ENCODE data around the gene CTNNB1. TPM values are rescaled to one million over a fixed set of nuclear protein-coding genes. Genes with fewer than 3 reads are reported as not detected.
A peak's percentile ranks its signal among the peaks of the same experiment; 100 is the strongest.

CTNNB1 gene
- total and polyA plus RNA-seq, 2 of the 4 experiments (the other 2 are of a cell fraction): 364 to 1,677 TPM

DNA sequence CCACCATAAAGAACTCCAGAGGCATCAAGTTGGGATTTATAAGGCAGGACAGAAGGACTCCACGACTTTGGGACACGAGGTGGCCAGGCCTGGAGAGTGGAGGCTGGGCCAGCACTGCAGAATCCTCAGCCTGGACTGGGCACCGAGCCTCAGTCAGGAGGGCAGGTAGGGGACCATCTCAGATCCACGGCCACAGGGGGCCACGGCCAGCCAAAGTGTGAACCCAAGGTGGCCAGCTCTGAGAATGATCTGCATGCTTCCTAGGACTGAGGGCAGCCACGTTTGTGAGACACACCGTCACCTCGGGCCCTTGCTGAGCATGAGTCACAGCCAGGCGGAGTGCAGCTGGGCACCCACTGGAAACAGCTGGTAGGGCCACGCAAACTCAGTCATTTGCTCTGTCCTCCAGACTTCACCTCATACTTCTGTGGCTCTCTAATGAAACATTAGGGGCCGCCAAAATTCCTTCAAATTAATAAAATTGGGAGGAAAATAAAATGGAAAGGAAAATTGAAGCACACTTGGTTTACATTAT lies 65.8 kb downstream of the CTNNB1 start:
- Histone ChIP-seq H3K23ac (ENCODE audit: low read depth, low read length) (no peak overlapping the region), H3K14ac (replicated peaks; ENCODE audit: low read depth, low read length) (0 out of 2 replicates have a peak overlapping the region, but pooled peaks have one; percentile 22), H3K36me3 (ENCODE audit: control insufficient read depth, insufficient read depth, low read length) (no peaks in the 10 kb centered on the region), H3K4me3 (ENCODE audit: insufficient read depth, low read depth, low read length) (no peak overlapping the region), H3K9me3 (ENCODE audit: control insufficient read depth, insufficient read depth, low read length) (no peaks in the 10 kb centered on the region), H3K79me1 (ENCODE audit: low read depth in 1 of 2, low read length in 2 of 2) (no peaks in the 10 kb centered on the region), H2AK9ac (replicated peaks; ENCODE audit: low read depth, low read length, poor library complexity) (peak overlapping the region; percentile 63), H3K4me1 (ENCODE audit: control insufficient read depth, insufficient read depth, low read length) (peaks cover 15% of the 10 kb centered on the region), H3K4ac (ENCODE audit: low read depth, low read length) (peak overlapping the region; percentile 47; the same call in 1 of the 2 replicates), H3K27ac (ENCODE audit: insufficient read depth, low read length) (no peak overlapping the region), H3K18ac (ENCODE audit: low read depth, low read length) (no peak overlapping the region), H2BK120ac (ENCODE audit: low read depth, low read length) (no peak overlapping the region; the same call in 1 of the 2 replicates), H2BK15ac (ENCODE audit: low read depth, low read length) (no peak overlapping the region), H4K5ac (ENCODE audit: low read depth, low read length) (no peak overlapping the region), H2AFZ (replicated peaks; ENCODE audit: low read length, poor library complexity) (peak overlapping the region; percentile 64), H3K4me2 (ENCODE audit: low read depth, low read length) (no peak overlapping the region), H4K91ac (ENCODE audit: insufficient read depth, low read depth, low read length) (no peak overlapping the region), H2BK20ac (ENCODE audit: low read depth, low read length) (no peak overlapping the region), H2BK5ac (ENCODE audit: low read depth, low read length, poor library complexity, severe bottlenecking) (no peak overlapping the region), H3K27me3 (ENCODE audit: control insufficient read depth, insufficient read depth, low read length) (no peaks in the 10 kb centered on the region), H2AK5ac (ENCODE audit: low read depth, low read length) (no peak overlapping the region; the same call in 1 of the 2 replicates), H3K9me1 (ENCODE audit: insufficient read depth, low read length) (peaks cover 17% of the 10 kb centered on the region), H3K56ac (ENCODE audit: extremely low read depth, insufficient read depth, low read length) (no peak overlapping the region), H4K8ac (ENCODE audit: low read depth in 2 of 2, low read length in 2 of 2) (no peak overlapping the region; a peak in 1 of 4 replicates), H4K20me1 (ENCODE audit: insufficient read depth, low read length) (no peaks in the 10 kb centered on the region; the same call in 1 of the 2 replicates), H3K9ac (ENCODE audit: low read depth, low read length) (no peak overlapping the region)
- in situ Hi-C loops (cut with MboI; ENCODE audit: low sequenced_read_pairs): no loop called here
- WGBS, 2 experiments (ENCODE audit: extremely low coverage in 2 of 2, insufficient read length in 1 of 2): 100% methylated on average over 5 of the region's 11 CpGs; no CpG with 5 or more reads in 1 of the 2 experiments
- ATAC-seq (ENCODE audit: low read depth): no peak
- intact Hi-C loops (cut with micrococcal nuclease): no loop called here
- TF ChIP-seq MXI1 (IDR thresholded peaks at IDR 0.05; ENCODE audit: borderline replicate concordance, low read depth, low read length) (no peak), FOS (IDR thresholded peaks at IDR 0.05; ENCODE audit: low read depth, low read length) (no peak), SMC3 (IDR thresholded peaks at IDR 0.05; ENCODE audit: low read depth, low read length) (no peak), CEBPB (IDR thresholded peaks at IDR 0.05; ENCODE audit: low read depth, low read length) (no peak), CHD1 (IDR thresholded peaks at IDR 0.05; ENCODE audit: low read depth, low read length) (no peak), RCOR1 (IDR thresholded peaks at IDR 0.05; ENCODE audit: insufficient replicate concordance, low read length) (no peak), ELK1 (IDR thresholded peaks at IDR 0.05; ENCODE audit: borderline replicate concordance, low read depth, low read length) (no peak), POLR2A (IDR thresholded peaks at IDR 0.05; ENCODE audit: low read depth, low read length) (no peak)
- TF ChIP-seq, protein P1, sequence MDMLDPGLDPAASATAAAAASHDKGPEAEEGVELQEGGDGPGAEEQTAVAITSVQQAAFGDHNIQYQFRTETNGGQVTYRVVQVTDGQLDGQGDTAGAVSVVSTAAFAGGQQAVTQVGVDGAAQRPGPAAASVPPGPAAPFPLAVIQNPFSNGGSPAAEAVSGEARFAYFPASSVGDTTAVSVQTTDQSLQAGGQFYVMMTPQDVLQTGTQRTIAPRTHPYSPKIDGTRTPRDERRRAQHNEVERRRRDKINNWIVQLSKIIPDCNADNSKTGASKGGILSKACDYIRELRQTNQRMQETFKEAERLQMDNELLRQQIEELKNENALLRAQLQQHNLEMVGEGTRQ (IDR thresholded peaks at IDR 0.05; ENCODE audit: low read depth, low read length): no peak
- BruUV-seq (replicated peaks): no TSS peak
- peak; percentile 45 for DNase-seq
- POLR2A ChIA-PET (ENCODE audit: unreplicated experiment): no interaction called here
- dilution Hi-C loops (cut with HindIII; ENCODE audit: low sequenced_read_pairs, unreplicated experiment): no loop called here
- CTCF ChIA-PET: interaction anchor here (1.4 kb wide), 1 partner anchor 11 kb away, joined by 3 read pairs; no protein-coding TSS in a partner anchor
